ENCODE data around the gene SCARB2.

The SCARB2 gene

GRCh38 chr4:76197971-76198410, 15.6 kb downstream of the SCARB2 start:
- no peak for FAIRE-seq

DNA sequence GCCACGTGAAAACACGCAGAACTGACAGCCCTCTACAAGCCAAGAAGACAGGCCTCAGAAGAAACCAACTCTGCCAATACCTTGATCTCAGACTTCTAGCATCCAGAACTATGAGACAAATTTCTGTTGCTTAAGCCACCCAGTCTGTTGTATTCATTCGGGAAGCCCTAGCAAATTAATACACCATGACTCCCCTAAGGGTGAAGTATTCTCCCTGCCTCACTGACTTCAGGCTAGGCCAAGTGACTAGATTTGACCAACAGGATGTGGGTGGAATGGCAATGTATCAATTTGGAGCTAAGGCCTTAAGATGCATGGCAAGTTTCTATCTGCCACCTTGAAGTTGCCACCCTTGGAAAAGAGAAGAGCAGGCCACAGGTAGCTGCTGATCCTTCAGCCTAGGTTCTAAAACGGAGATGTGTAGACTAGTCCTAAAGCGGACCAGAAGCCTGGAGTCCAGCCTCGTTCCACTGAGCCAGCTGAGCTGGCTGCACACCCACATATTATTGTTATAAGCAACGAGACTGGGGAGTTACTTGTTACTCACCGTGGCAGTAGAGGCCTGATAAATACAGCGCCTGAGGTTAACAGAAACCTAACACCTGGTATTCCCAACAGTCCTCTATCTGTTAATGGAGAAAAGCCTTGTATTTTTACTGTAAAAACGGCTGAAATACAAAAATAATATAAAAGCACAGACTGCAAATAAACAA, 16.4 kb downstream of the SCARB2 start:
- FAIRE-seq, result no peak

DNA sequence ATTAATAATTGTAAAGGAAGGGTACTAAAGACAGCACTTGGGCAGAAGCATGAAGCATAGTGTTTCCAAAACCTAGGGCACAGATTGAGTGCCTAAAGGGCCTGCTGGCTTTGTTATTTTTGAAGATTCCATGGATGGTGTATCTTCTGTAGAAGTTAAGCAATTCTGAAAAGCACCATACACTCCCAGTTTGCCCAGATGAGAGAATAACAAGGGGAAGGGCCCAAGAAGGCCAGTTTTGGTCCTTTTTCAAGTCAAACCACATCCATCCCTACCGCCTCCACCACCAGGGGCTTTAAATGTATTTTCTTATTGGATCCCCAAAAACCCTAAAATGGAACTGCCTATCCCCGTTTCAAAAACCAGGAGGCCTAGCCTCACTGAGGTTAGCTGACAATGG, 17.2 kb downstream of the SCARB2 start:
- no peak for FAIRE-seq

- FAIRE-seq, result no peak
Observed at GRCh38 chr4:76195326-76195725, 18.3 kb downstream of the SCARB2 start.

DNA sequence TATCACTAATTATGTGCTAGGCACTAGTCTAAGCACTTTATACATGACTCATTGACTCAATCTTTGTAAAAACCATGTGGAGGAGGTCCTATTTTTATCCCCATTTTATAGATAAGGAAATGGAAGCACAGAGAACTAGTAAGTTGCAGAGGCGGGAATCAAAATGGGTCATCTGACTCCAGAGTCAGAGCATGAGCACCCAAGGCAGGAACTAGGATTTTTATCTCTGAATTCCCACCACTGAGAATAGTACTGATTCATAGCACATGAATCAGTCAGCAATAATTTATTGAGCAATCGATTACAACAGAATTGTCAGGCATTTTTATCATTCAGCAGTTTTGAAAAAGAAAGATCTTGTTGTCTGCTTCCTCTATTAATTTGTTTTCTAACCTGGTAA, 19.3 kb downstream of the SCARB2 start:
- FAIRE-seq, result no peak

DNA sequence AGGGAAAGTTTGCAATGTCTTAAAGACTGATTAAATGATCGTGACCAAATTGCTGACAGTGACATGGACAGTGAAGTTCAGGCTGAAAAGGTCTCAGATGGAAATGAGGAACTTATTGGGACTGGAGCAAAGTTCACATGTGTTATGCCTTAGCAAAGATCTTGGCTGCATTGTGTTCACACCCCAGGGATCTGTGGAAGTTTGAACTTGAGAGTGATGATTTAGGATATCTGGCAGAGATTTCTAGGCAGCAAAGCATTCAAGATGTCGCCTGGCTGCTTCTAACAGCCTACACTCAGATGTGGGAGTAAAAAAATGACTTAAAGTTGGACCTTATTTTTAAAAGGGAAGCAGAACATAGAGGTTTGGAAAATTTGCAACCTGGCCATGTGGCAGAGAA, 21.4 kb downstream of the SCARB2 start:
- FAIRE-seq, result no peak

DNA sequence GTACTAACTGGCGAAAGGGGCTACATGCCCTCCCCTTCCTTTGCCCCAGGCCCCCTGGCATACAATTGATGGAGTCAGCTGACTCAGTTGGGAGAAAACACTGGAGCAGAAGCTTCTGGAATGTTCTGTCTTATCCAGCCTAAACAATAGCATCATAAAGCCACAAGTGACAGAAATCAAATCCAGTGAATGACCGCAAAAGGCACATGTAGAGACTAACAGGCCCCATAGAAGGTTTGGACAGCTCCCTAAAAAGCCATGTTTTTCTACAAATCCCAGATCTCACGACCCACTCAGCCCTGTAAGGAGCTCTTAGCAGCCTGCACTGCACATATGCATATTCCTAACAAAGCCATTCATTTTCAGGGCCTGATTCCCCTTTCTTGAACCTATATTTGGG, 25.1 kb downstream of the SCARB2 start:
- no peak for FAIRE-seq

GRCh38 chr4:76188149-76188548, 25.5 kb downstream of the SCARB2 start:
- no peak for FAIRE-seq

GRCh38 chr4:76187152-76187551, 26.5 kb downstream of the SCARB2 start:
- FAIRE-seq, result no peak

GRCh38 chr4:76182463-76182862, 31.2 kb downstream of the SCARB2 start:
- no peak for FAIRE-seq

GRCh38 chr4:76179398-76180318, 34.0 kb downstream of the SCARB2 start:
- no peak for FAIRE-seq

- no peak for FAIRE-seq
Observed at GRCh38 chr4:76178296-76178695, 35.3 kb downstream of the SCARB2 start.

GRCh38 chr4:76177709-76178108, 35.9 kb downstream of the SCARB2 start:
- FAIRE-seq, result no peak

- no peak for FAIRE-seq
Observed at GRCh38 chr4:76175336-76175735, 38.3 kb downstream of the SCARB2 start.

GRCh38 chr4:76174216-76174615, 39.4 kb downstream of the SCARB2 start:
- FAIRE-seq, result no peak

DNA sequence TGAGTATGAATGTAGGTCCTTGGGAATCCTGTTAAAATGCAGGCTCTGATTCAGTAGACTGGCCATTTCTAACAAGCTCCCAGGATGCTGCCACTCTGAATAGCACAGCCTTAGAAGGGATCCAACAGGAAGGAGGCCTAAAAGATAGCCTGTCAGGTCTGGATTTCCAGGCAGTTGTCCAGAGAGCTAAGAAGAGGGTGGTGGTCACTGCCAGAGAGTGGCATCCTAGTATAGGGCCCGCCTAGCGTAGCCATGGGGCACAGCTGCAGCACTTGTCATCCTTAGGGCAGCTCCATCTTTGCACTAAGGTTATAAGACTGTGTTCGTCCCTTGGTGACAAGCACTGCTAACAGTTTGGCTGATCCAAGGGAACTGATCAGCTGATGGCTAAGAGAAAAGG, 44.9 kb downstream of the SCARB2 start:
- no peak for FAIRE-seq

- FAIRE-seq, result no peak
Observed at GRCh38 chr4:76166480-76166879, 47.1 kb downstream of the SCARB2 start.

DNA sequence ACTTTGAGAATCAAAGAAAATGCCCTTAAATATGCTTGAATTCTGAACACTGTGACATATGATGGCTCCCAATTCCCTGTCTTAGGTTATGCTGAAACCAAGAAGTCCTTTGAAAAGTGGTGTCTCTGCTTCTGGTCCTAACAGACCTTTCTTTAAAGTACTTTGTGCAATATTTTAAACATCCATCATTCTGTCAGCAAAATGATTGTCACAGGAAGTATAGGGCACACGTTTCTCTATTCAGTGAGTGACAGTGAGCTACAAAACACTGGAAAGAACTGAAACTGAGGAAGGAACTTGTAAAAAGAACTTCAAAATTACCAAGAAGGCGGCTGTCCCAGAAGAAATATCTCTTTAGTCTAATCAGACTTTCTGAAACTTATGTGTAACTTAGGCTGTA, 53.3 kb downstream of the SCARB2 start:
- no peak for FAIRE-seq

- no peak for FAIRE-seq
Observed at GRCh38 chr4:76156635-76157034, 57.0 kb downstream of the SCARB2 start.

DNA sequence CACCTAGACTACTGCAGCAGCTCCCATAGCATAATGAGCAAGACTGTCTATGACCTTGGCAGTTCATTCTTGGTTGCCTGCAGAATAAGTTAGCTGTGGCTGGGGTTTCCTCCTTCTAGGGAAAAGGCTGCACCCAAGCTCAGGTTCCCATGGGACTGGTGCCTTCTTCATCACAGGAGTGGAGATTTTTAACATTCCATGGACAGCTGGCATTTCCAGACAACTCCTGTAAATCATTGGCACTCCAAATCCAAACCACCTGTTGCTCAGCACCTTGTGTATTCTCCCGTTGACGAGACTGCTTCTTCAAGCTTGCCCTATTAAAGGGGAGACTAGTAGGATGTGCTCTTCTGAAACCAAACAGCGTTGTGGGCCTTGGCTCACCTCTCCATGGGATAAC, 57.6 kb downstream of the SCARB2 start:
- no peak for FAIRE-seq

DNA sequence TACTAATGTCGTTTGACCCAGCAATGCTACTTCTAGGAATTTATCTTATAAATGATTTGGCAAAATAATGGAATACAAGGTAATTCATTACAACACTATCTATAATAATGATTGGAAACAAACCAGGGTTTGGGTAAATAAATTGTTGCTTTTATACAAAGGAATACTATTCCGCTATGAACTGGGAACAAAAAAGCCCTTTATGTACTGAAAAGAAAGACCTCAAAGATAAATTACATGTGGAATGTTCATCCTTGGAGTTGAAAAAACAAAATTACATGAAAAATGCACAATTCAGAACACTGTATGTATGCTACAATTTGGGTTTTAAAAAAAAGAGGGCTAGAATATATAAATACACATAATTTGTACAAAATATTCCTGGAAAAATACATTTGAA, 60.3 kb downstream of the SCARB2 start:
- FAIRE-seq, result no peak

GRCh38 chr4:76148142-76148865, 65.3 kb downstream of the SCARB2 start, which contains the start of gene NUP54:
NUP54 (minus strand) TSS chr4:76148397; CDS start chr4:76148374, 23 bp downstream.
- peak; percentile 60 for FAIRE-seq

DNA sequence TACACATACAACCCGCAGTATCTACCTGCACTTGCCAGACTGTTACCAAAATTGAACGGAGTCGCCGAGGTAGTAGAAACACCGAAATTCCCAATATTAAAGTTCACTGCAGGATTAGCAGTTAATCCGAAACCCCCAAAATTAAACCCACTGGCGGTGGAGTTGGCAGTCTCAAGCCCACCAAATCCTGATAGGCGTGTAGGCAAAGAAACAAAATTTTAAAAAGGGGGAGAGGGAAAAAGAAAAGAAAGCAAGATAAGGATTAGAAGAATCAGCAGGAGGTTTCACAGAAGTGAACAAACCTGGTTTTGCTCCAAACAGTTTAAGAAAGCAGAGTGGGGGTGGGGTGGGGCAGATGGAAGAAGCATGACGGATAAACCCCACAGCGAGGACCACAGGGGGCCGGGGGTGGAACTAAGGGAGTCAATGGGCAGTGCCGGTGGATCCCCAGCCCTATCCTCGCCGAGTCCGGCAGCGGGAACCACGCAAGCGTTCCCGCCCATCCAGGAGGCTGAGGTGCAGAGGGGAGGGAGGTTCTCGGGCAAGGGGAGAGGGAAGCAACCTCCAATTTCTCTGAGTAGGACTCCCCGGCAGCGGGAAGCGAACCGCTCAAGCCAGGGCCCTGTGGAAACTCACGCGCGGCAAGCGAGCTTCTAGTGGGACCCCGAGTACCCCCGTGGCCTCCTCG, 66.0 kb downstream of the SCARB2 start:
- FAIRE-seq, result peak; percentile 87

All from A204.1 (cell line).